ACC112 (cell line): ENCODE data around the gene DNAJC22.
"Not testable (repeated sequence)": the region's sequence is repeated elsewhere in the genome, so short reads cannot be mapped to it uniquely, and the experiment has no call there.

Experiments used
- H2AFZ ChIP-seq: fragments of 200-600 bp; sonication (generic); one replicate; pipeline ENCODE4 v1.6.0; 2017; ENCODE audit warnings: antibody characterized with exemption, low read length; ENCODE audit not compliant: unreplicated experiment
- H3K27ac ChIP-seq: fragments of 200-600 bp; sonication (generic); 2 replicates; pipeline ENCODE4 v1.5.1; 2014; ENCODE audit warnings: low read depth, mild to moderate bottlenecking, antibody characterized with exemption, low read length, moderate library complexity
- H3K27me3 ChIP-seq: fragments of 200-600 bp; sonication (generic); 2 replicates; pipeline ENCODE4 v1.6.1; 2014; ENCODE audit warnings: mild to moderate bottlenecking, antibody characterized with exemption, low read length, moderate library complexity, mixed read lengths; ENCODE audit not compliant: insufficient read depth
- H3K36me3 ChIP-seq: fragments of 200-600 bp; sonication (generic); 2 replicates; pipeline ENCODE4 v1.6.1; 2016; ENCODE audit warnings: mild to moderate bottlenecking, antibody characterized with exemption, low read length, moderate library complexity, mixed read lengths; ENCODE audit not compliant: insufficient read depth
- H3K4me1 ChIP-seq: fragments of 200-600 bp; sonication (generic); one replicate; pipeline ENCODE4 v1.6.1; 2016; ENCODE audit warnings: low read length, mixed read lengths; ENCODE audit not compliant: insufficient read depth, unreplicated experiment, control insufficient read depth
- H3K4me3 ChIP-seq: fragments of 200-600 bp; sonication (generic); 2 replicates; pipeline ENCODE4 v1.5.1; 2014; ENCODE audit warnings: mild to moderate bottlenecking, low read depth, low read length
- H3K79me2 ChIP-seq: fragments of 200-600 bp; sonication (generic); one replicate; pipeline ENCODE4 v1.6.0; 2016; ENCODE audit warnings: low read length; ENCODE audit not compliant: control insufficient read depth, unreplicated experiment, insufficient read depth

Gene DNAJC22

GRCh38 chr12:49380184-49380583, 33.5 kb downstream of the DNAJC22 start:
- H3K36me3 ChIP-seq, H3K27ac ChIP-seq, H3K4me1 ChIP-seq, H3K27me3 ChIP-seq, H2AFZ ChIP-seq, H3K4me3 ChIP-seq: not testable (repeated sequence)
- peaks cover 85% of the 10 kb centered on the region for H3K79me2 ChIP-seq

GRCh38 chr12:49388682-49389386, 42.1 kb downstream of the DNAJC22 start:
- peaks cover 83% of the 10 kb centered on the region for H3K79me2 ChIP-seq
- no peak overlapping the region for H3K4me3 ChIP-seq
- no peak overlapping the region for H2AFZ ChIP-seq
- H3K4me1 ChIP-seq, result no peaks in the 10 kb centered on the region
- no peaks in the 10 kb centered on the region for H3K27me3 ChIP-seq
- H3K36me3 ChIP-seq, result peaks cover 8% of the 10 kb centered on the region
- no peak overlapping the region for H3K27ac ChIP-seq

- Histone ChIP-seq H3K36me3 (peaks cover 11% of the 10 kb centered on the region), H3K79me2 (peaks cover 83% of the 10 kb centered on the region), H3K4me3 (no peak overlapping the region)
Measured at GRCh38 chr12:49389387-49389703, 42.7 kb downstream of the DNAJC22 start.

GRCh38 chr12:49397000-49397399, 50.3 kb downstream of the DNAJC22 start:
- H3K79me2 ChIP-seq, result peaks cover 88% of the 10 kb centered on the region
- peaks cover 11% of the 10 kb centered on the region for H3K36me3 ChIP-seq
- H3K4me1 ChIP-seq, result no peaks in the 10 kb centered on the region
- H2AFZ ChIP-seq, result no peak overlapping the region
- H3K4me3 ChIP-seq, result no peak overlapping the region
- no peak overlapping the region for H3K27ac ChIP-seq
- no peaks in the 10 kb centered on the region for H3K27me3 ChIP-seq

More at GRCh38 chr12:49389387-49389703, 42.7 kb downstream of the DNAJC22 start:
- Histone ChIP-seq H3K27ac (no peak overlapping the region), H2AFZ (no peak overlapping the region), H3K27me3 (no peaks in the 10 kb centered on the region), H3K4me1 (no peaks in the 10 kb centered on the region)

GRCh38 chr12:49400304-49400703, 53.6 kb downstream of the DNAJC22 start:
- no peaks in the 10 kb centered on the region for H3K27me3 ChIP-seq
- 0 out of 2 replicates have a peak, but pooled peaks cover 6% of the 10 kb centered on the region for H3K36me3 ChIP-seq
- H3K4me3 ChIP-seq, result no peak overlapping the region
- no peak overlapping the region for H3K27ac ChIP-seq
- H3K4me1 ChIP-seq, result no peaks in the 10 kb centered on the region
- H2AFZ ChIP-seq, result no peak overlapping the region
- H3K79me2 ChIP-seq, result peaks cover 90% of the 10 kb centered on the region
